Type B pancreatic cell (in vitro differentiated cells): ENCODE results near the gene ZNF57. TPM values are rescaled to one million over a fixed set of nuclear protein-coding genes. Genes with fewer than 3 reads are reported as not detected.
A peak's percentile ranks its signal among the peaks of the same experiment; 100 is the strongest.
"Not testable (repeated sequence)": the region's sequence is repeated elsewhere in the genome, so short reads cannot be mapped to it uniquely, and the experiment has no call there.

Experiments
- DNase-seq: peaks from one replicate; pipeline ENCODE4 v3.0.0; 2021; ENCODE audit warnings: mixed read lengths; ENCODE audit not compliant: unreplicated experiment; ENCODE audit errors: extremely low spot score
- H3K27ac Mint-ChIP-seq: 2 replicates; pipeline ENCODE4 v1.8.0; 2021; ENCODE audit warnings: mild to moderate bottlenecking, mixed read lengths
- H3K27me3 Mint-ChIP-seq: 2 replicates; pipeline ENCODE4 v1.8.0; 2021; ENCODE audit warnings: mixed read lengths
- H3K36me3 Mint-ChIP-seq: 2 replicates; pipeline ENCODE4 v1.8.0; 2021; ENCODE audit warnings: mixed read lengths
- H3K4me1 Mint-ChIP-seq: one replicate; pipeline ENCODE4 v1.8.0; 2021; ENCODE audit warnings: mixed read lengths; ENCODE audit not compliant: unreplicated experiment
- H3K4me3 Mint-ChIP-seq: 2 replicates; pipeline ENCODE4 v1.8.0; 2021; ENCODE audit warnings: mild to moderate bottlenecking, mixed read lengths
- H3K9me3 Mint-ChIP-seq: 2 replicates; pipeline ENCODE4 v1.8.0; 2021; ENCODE audit warnings: mixed read lengths
- CTCF ChIP-seq: fragments of 200-600 bp; sonication (generic); conservative IDR thresholded peaks from 2 replicates; pipeline ENCODE4 v1.5.0; 2021; ENCODE audit warnings: antibody characterized with exemption, mild to moderate bottlenecking
- total RNA-seq: library from RNA; stranded (reverse); gene quantifications from 2 replicates; pipeline ENCODE4 v1.2.1, GENCODE V29; 2021; ENCODE audit warnings: low replicate concordance

Gene ZNF57
- total RNA-seq, 1 donor from 2014 or later, result 5.9 TPM

GRCh38 chr19:2887391-2887914 lies 13.3 kb upstream of the ZNF57 start:
- TF ChIP-seq CTCF, result peak; percentile 78
- Mint-ChIP-seq H3K4me1 (peaks cover 3% of the 10 kb centered on the region), H3K27me3 (no peaks in the 10 kb centered on the region), H3K27ac (no peak overlapping the region), H3K4me3 (no peak overlapping the region), H3K9me3 (no peaks in the 10 kb centered on the region), H3K36me3 (no peaks in the 10 kb centered on the region)
- no peak for DNase-seq

DNA sequence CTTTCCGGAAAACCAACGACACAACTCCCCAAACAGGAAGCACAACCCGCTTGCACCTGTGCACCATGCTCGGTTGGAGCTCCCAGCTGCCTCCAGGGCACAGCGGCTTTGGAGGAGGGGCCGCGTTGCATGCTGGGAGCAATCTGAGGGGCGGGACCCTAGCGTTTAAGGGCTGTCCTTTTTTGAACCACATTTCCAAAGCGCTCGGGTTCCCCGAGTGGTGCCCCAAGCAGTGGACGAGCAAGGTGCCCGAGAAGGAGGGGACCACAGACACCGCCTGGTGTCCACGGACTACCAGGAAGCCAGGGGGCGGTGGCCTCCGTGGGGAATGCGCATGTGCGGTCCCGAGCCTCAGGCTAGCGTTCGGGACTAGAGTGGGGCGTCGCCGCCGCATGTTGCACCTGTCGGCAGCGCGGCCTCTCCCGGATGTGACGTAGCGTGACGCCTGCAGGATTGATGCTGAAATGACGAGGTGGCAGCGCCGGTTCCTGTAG lies 11.9 kb upstream of the ZNF57 start:
- Mint-ChIP-seq H3K4me1 (peaks cover 3% of the 10 kb centered on the region), H3K4me3 (no peak overlapping the region), H3K27me3 (no peaks in the 10 kb centered on the region), H3K9me3 (no peaks in the 10 kb centered on the region), H3K27ac (no peak overlapping the region), H3K36me3 (no peaks in the 10 kb centered on the region)
- DNase-seq, result no peak
- TF ChIP-seq CTCF, result no peak

DNA sequence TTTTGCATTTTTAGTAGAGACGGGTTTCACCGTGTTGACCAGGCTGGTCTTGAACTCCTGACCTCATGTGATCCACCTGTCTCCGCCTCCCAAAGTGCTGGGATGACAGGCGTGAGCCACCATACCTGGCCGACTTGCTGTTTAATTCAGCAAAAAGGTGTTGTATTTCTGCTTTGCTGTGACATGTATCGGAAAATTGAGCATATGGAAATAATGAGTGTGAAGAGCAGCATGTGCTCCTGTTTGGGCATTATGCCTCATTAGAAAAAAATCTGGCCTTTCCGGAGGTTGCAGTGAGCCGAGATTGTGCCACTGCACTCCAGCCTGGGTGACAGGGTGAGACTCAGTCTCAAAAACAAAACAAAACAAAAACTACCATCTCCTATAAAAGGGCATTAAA lies 10.2 kb upstream of the ZNF57 start:
- H3K36me3 Mint-ChIP-seq, H3K27me3 Mint-ChIP-seq, DNase-seq, H3K4me3 Mint-ChIP-seq, H3K27ac Mint-ChIP-seq, H3K9me3 Mint-ChIP-seq, H3K4me1 Mint-ChIP-seq: not testable (repeated sequence)

DNA sequence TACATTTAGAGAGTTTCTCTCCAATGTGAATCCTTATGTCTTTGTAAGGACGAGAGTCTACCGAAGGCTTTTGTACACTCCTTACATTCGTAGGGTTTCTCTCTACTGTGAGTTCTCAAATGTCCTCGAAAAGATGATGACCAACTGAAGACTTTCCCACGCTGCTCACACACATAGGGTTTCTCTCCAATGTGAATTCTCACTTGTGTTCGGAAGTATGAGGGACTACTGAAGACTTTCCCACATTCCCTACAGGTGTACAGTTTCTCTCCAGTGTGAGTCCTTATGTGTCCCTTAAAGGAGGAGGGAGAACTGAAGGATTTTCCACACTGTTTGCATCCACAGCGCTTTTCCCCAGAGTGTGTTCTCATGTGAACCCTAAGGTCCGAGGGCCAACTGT lies 4.0 kb upstream of the ZNF57 start:
- no peak for DNase-seq
- Mint-ChIP-seq H3K27me3 (peaks cover 4% of the 10 kb centered on the region), H3K27ac (no peak overlapping the region), H3K9me3 (peaks cover 5% of the 10 kb centered on the region), H3K4me1 (peaks cover 7% of the 10 kb centered on the region), H3K36me3 (peaks cover 5% of the 10 kb centered on the region), H3K4me3 (no peak overlapping the region)
- TF ChIP-seq CTCF, result no peak

GRCh38 chr19:2902590-2903218 lies 2.0 kb downstream of the ZNF57 start:
- H3K4me1 Mint-ChIP-seq, result peaks cover 13% of the 10 kb centered on the region
- no peak for DNase-seq
- H3K27me3 Mint-ChIP-seq, result peaks cover 4% of the 10 kb centered on the region
- TF ChIP-seq CTCF, result no peak
- H3K27ac Mint-ChIP-seq, result peak overlapping the region; percentile 99
- H3K4me3 Mint-ChIP-seq, result peak overlapping the region; percentile 99
- peaks cover 5% of the 10 kb centered on the region for H3K36me3 Mint-ChIP-seq
- peaks cover 2% of the 10 kb centered on the region for H3K9me3 Mint-ChIP-seq

DNA sequence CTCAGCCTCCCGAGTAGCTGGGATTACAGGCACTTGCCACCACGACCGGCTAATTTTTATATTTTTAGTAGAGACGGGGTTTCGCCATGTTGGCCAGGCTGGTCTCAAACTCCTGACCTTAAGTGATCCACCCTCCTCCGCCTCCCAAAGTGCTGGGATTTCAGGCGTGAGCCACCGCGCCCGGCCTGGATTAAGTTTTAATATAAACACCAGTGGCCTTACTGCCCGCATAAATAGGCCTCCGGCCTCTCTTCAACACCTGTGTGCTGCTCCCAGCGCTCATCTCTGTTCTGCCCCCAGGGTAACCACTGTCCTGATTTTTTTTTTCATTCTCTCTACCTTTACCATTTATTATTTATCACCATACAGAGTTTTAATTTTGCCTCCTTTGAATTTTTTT lies 2.6 kb downstream of the ZNF57 start:
- H3K4me3 Mint-ChIP-seq, DNase-seq, H3K27me3 Mint-ChIP-seq, H3K9me3 Mint-ChIP-seq, H3K36me3 Mint-ChIP-seq: not testable (repeated sequence)
- Mint-ChIP-seq H3K27ac (peak overlapping the region; percentile 99), H3K4me1 (peaks cover 13% of the 10 kb centered on the region)
